NCI-H128 (cell line): Measurements from ENCODE around the gene NCMAP.
A peak's percentile ranks its signal among the peaks of the same experiment; 100 is the strongest.

ENCODE experiments used
- DNase-seq: peaks from one replicate; lab custom pipeline; 2025; ENCODE audit not compliant: unreplicated experiment; lab: John Stamatoyannopoulos, UW

The NCMAP gene

GRCh38 chr1:24621121-24621520 lies 65.2 kb downstream of the NCMAP start:
- no peak for DNase-seq

DNA sequence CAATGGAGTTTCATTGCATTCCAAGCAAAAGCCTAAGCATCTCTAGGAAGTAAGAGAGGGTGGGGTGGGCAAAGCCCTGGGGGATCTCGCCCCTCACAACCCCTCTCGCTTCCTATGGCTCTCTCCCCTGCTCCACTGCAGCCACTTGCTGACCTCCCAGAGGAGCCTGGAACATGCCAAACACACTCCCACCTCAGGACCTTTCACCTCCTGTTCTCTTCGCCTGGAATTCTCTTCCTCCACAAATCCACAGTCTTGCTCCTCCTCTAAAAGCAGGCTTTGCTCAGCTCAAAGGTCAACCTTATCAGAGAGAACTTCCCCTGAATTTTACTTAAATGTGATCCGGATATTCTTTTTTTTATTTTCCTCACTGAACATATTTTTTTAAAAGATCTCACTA lies 66.3 kb downstream of the NCMAP start:
- no peak for DNase-seq

GRCh38 chr1:24632832-24633175 lies 76.9 kb downstream of the NCMAP start:
- DNase-seq = no peak

GRCh38 chr1:24635195-24635843 lies 79.4 kb downstream of the NCMAP start:
- peak; percentile 51 for DNase-seq

GRCh38 chr1:24636661-24637357 lies 80.9 kb downstream of the NCMAP start:
- DNase-seq = no peak

DNA sequence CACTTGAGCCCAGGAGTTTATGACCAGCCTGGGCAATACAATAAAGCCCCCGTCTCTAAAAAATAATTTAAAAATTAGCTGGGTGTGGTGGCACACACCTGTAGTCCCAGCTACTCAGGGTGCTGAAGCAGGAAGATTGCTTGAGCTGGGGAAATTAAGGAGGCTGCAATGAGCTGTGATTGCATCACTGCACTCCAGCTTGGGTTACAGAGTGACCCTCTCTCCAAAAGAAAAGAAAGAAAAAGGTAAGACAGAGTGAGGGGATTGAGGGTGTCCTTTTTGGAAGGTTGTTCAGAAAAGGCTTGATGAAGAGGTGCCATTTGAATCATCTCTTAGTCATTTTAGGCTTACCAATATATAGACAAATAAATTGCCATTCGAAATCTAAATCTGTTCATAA lies 83.2 kb downstream of the NCMAP start:
- DNase-seq = no peak

GRCh38 chr1:24639881-24640280 lies 84.0 kb downstream of the NCMAP start:
- no peak for DNase-seq

- DNase-seq = no peak
Measured at GRCh38 chr1:24640288-24640687, 84.4 kb downstream of the NCMAP start.

DNA sequence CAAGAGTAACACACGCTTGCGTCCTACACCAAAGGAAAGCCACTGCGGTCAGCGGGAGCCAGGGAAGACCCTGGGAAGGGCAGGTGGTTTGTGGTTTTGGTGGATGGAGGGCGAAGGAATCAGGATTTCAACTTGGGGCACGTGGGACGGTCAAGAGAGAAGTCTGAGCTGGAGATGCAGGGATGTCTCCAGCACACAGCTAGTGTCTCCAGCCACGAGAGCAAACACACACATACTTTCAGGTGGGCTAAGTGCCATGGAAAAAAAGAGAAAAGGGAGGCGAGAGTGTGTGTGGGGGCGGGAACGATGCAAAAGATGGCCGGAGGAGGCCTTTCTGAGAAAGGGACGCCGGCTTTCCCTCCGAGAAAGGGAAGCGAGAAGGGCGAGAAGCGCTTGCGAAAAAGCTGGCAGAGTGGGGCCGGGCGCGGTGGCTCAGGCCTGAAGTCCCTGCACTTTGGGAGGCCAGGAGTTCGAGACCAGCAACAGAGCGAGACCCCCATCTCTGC lies 85.8 kb downstream of the NCMAP start:
- DNase-seq = no peak

GRCh38 chr1:24642481-24643362 lies 86.8 kb downstream of the NCMAP start, which contains the start of gene SRRM1:
SRRM1 (plus strand) TSS chr1:24643302; CDS start chr1:24643327, 25 bp downstream.
- DNase-seq = peak; percentile 100

DNA sequence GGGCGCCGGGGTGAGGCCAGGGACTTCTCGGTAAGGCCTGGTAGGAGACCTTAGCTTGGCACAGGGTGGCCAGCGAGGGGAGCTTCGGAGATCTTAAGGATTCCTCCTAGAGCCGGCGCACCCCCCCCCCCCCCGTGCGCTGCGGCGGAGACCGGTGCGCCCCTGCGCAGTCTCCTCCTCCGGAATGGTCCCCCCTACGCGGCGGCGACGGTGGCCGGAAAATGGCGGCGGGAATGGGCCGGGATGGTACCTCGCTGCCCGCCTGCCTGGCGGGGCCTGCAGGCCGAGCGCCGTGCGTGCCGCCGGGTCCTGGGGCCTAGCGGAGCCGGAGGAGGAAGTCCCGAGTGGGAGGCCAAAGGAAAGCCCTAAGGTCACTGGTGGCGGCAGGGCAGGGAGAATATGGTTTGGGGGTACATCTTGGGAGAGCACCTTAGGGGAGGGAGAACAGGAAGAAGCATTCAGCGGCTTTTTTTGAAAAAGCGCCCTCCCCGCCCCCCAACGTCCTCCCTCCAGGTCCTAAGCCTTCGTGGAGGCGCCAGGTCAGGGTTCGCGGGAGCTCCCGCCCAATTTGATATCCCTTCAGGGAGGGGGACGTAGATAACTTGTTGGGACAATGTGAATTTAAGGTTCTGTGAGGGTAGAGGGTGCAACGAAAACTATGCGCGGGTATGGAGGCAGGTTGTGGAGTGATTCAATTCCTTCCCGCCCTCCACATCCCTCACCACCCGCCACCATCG lies 87.6 kb downstream of the NCMAP start:
- DNase-seq = no peak

GRCh38 chr1:24644100-24644384 lies 88.2 kb downstream of the NCMAP start:
- DNase-seq = no peak

DNA sequence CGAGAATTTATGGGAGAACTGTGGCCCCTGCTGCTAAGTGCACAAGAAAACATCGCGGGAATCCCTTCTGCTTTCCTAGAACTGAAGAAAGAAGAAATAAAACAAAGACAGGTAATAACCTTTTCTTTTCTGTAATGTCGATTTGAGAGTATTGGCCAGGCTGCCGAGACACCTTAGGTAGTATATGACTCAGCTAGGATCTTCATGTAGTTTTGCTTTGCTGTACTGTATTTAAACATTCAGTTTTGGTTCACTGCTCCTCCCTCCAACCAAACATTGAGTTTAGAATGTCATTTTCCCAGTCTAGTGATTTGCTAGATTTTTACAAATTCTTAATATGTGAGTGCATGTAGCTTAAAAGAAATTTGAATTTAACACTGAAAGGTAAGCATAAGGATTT lies 93.0 kb downstream of the NCMAP start:
- no peak for DNase-seq

DNA sequence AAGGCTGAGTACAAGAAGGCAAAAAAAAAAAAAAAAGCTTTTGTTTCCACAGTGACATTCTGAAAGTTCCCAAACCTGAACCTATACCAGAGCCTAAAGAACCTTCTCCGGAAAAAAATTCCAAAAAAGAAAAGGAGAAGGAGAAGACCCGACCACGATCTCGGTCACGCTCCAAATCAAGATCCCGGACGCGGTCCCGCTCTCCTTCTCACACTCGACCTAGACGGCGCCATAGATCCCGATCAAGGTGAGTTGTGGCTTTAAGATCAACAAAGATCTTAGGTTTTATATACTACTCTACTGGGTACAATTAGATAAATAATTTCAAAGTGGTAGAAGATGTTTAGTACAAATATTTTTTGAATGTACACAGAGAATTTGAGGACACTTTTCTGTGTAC lies 96.5 kb downstream of the NCMAP start:
- no peak for DNase-seq

DNA sequence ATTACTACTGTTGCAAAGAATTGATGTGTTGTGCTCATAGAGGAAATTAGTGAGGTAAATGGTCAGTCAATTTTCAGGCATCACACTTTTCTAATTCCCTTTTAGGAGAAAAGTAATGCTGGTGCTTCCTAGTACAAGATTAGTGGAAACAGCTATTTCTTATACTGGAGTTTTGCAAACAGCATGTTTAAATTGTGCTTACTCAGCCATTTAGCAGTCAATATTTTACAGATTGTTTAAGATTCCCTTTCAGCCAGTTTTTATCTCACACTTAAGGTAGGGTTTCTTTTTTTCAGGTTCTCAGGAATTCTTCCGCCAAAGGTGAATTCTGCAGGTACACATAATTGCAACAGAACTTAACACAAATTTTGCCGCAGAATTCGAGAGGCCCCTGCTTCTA lies 98.1 kb downstream of the NCMAP start:
- no peak for DNase-seq

DNA sequence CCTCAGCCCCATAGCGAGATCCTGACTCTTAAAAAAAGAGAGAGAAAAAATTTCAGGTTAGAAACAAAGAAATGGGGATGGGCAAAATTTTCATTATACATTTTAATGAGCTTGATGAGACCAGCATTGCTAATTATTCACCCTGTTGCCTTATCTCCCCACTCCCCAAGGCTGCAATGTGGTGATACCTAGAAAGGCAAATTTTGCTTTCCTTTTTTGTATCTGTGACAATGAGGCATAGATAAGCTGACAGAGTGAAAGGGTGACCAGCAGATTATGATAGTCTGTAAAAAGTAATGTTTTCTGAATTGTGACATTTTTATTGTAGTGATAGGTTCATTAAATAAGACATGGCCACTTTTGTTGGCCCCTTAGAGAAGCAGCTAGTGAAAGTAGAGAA lies 100.2 kb downstream of the NCMAP start:
- no peak for DNase-seq

GRCh38 chr1:24657781-24658180 lies 101.9 kb downstream of the NCMAP start:
- no peak for DNase-seq
